HepG2 (cell line): Measurements from ENCODE around the gene TASP1. TPM values are rescaled to one million over a fixed set of nuclear protein-coding genes. Genes with fewer than 3 reads are reported as not detected.
A peak's percentile ranks its signal among the peaks of the same experiment; 100 is the strongest.

Experiments
- BHLHE40 ChIP-seq: IDR thresholded peaks from 2 replicates; pipeline ENCODE4 v1.6.1; 2011; ENCODE audit warnings: low read length, improper control_type of control experiment
- HOXA9 ChIP-seq: sonication (generic); formaldehyde crosslinking; IDR thresholded peaks from 2 replicates; pipeline ENCODE4 v1.8.1; 2022; ENCODE audit warnings: missing genetic modification reagents, mild to moderate bottlenecking, moderate library complexity, borderline replicate concordance
- POLR2AphosphoS2 ChIP-seq: IDR thresholded peaks from 2 replicates; pipeline ENCODE4 v1.6.1; 2011; ENCODE audit warnings: low read depth, low read length, improper control_type of control experiment
- SIN3B ChIP-seq: fragments of 150-350 bp; IDR thresholded peaks from 2 replicates; pipeline ENCODE4 v1.6.1; 2014; ENCODE audit warnings: low read length
- SMAD1 ChIP-seq: sonication (generic); formaldehyde crosslinking; IDR thresholded peaks from 2 replicates; pipeline ENCODE4 v1.4.0; 2020; ENCODE audit warnings: missing genetic modification reagents, low read depth, mild to moderate bottlenecking, borderline replicate concordance
- ZIK1 ChIP-seq: sonication (generic); formaldehyde crosslinking; IDR thresholded peaks from 2 replicates; pipeline ENCODE4 v1.5.0; 2020; ENCODE audit warnings: mild to moderate bottlenecking, low read depth, missing genetic modification reagents, borderline replicate concordance
- ZNF17 ChIP-seq: sonication (generic); formaldehyde crosslinking; IDR thresholded peaks from 2 replicates; pipeline ENCODE4 v1.5.0; 2020; ENCODE audit warnings: mild to moderate bottlenecking, missing genetic modification reagents
- ZNF558 ChIP-seq: sonication (generic); formaldehyde crosslinking; IDR thresholded peaks from 2 replicates; pipeline ENCODE4 v1.9.0; 2022; ENCODE audit warnings: mild to moderate bottlenecking, missing genetic modification reagents, borderline replicate concordance
- ZNF615 ChIP-seq: sonication (generic); formaldehyde crosslinking; IDR thresholded peaks from 2 replicates; pipeline ENCODE4 v1.5.0; 2020; ENCODE audit warnings: mild to moderate bottlenecking, missing genetic modification reagents, borderline replicate concordance
- polyA plus RNA-seq, 8 experiments: library from polyadenylated mRNA; depleted of rRNA in 3 of 8; stranded (reverse) in 7 of 8; unstranded in 1 of 8; fragments of >200 nt; fragmentation: Illumina TruSeq in 4 of 8; extraction: Trizol in 4 of 8; gene quantifications; 2 replicates each; pipeline versions ENCODE4 v1.2.1 to v1.2.3, GENCODE V29; 2011 to 2016; ENCODE audit warnings: low read depth in 4 of 8, missing spikeins in 1 of 8, mixed read lengths in 1 of 8; ENCODE audit not compliant: insufficient read depth in 1 of 8
- total RNA-seq, 5 experiments: library from RNA; depleted of rRNA; stranded (reverse); fragments of >200 nt; fragmentation: Illumina TruSeq; extraction: Trizol; gene quantifications; 2 replicates each; pipeline ENCODE4 v1.2.3, GENCODE V29; 2016; ENCODE audit warnings: low read depth in 1 of 5
- TF ChIP-seq, protein P1 (sequence below): sonication (generic); formaldehyde crosslinking; IDR thresholded peaks from 2 replicates; pipeline ENCODE4 v1.4.0; 2020; ENCODE audit warnings: mild to moderate bottlenecking, missing genetic modification reagents
- TF ChIP-seq, protein P2 (sequence below): IDR thresholded peaks from 2 replicates; pipeline ENCODE4 v1.6.1; 2016; ENCODE audit warnings: control low read depth
- TF ChIP-seq, protein P3 (sequence below): fragments of 450-650 bp; IDR thresholded peaks from 2 replicates; pipeline ENCODE4 v1.6.1; 2017
- TF ChIP-seq, protein P4 (sequence below): sonication (generic); formaldehyde crosslinking; IDR thresholded peaks from 2 replicates; pipeline ENCODE4 v1.9.0; 2021; ENCODE audit warnings: missing genetic modification reagents, mild to moderate bottlenecking, borderline replicate concordance
- TF ChIP-seq, protein P5 (sequence below): sonication (generic); formaldehyde crosslinking; IDR thresholded peaks from 2 replicates; pipeline ENCODE4 v1.4.0; 2020; ENCODE audit warnings: missing genetic modification reagents, mild to moderate bottlenecking, borderline replicate concordance
- TF ChIP-seq, protein P6 (sequence below): sonication (generic); formaldehyde crosslinking; IDR thresholded peaks from 2 replicates; pipeline ENCODE4 v1.8.0; 2022; ENCODE audit warnings: missing genetic modification reagents, mild to moderate bottlenecking, moderate library complexity, borderline replicate concordance

TASP1 gene
- total and polyA plus RNA-seq, 2 of the 13 experiments (the other 11 are each of a cell fraction or from before 2014, with no cell fraction given), result 10.0 to 25.2 TPM

DNA sequence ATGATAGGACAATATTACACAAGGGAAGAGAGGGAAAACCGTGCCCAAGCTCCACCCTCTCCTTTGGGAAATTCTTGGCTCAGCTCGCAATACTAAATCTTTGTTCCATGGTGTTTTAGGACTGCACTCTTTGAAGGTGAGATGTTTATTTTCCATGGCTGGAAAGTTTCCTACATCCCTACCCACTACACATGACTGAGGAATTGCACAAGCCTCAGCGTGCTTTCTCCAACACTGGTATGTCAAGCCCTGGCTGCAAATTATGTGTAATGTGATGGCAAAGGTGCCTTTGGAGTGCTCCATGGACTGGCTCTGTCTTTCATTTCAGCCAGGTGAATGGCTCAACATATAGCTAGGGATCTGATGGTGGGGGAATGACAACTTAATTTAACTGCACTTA, 283.3 kb downstream of the TASP1 start (continued):
- TF ChIP-seq, protein P1, sequence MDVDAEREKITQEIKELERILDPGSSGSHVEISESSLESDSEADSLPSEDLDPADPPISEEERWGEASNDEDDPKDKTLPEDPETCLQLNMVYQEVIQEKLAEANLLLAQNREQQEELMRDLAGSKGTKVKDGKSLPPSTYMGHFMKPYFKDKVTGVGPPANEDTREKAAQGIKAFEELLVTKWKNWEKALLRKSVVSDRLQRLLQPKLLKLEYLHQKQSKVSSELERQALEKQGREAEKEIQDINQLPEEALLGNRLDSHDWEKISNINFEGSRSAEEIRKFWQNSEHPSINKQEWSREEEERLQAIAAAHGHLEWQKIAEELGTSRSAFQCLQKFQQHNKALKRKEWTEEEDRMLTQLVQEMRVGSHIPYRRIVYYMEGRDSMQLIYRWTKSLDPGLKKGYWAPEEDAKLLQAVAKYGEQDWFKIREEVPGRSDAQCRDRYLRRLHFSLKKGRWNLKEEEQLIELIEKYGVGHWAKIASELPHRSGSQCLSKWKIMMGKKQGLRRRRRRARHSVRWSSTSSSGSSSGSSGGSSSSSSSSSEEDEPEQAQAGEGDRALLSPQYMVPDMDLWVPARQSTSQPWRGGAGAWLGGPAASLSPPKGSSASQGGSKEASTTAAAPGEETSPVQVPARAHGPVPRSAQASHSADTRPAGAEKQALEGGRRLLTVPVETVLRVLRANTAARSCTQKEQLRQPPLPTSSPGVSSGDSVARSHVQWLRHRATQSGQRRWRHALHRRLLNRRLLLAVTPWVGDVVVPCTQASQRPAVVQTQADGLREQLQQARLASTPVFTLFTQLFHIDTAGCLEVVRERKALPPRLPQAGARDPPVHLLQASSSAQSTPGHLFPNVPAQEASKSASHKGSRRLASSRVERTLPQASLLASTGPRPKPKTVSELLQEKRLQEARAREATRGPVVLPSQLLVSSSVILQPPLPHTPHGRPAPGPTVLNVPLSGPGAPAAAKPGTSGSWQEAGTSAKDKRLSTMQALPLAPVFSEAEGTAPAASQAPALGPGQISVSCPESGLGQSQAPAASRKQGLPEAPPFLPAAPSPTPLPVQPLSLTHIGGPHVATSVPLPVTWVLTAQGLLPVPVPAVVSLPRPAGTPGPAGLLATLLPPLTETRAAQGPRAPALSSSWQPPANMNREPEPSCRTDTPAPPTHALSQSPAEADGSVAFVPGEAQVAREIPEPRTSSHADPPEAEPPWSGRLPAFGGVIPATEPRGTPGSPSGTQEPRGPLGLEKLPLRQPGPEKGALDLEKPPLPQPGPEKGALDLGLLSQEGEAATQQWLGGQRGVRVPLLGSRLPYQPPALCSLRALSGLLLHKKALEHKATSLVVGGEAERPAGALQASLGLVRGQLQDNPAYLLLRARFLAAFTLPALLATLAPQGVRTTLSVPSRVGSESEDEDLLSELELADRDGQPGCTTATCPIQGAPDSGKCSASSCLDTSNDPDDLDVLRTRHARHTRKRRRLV (CRISPR knock-in tag), result no peak
- TF ChIP-seq, protein P2, sequence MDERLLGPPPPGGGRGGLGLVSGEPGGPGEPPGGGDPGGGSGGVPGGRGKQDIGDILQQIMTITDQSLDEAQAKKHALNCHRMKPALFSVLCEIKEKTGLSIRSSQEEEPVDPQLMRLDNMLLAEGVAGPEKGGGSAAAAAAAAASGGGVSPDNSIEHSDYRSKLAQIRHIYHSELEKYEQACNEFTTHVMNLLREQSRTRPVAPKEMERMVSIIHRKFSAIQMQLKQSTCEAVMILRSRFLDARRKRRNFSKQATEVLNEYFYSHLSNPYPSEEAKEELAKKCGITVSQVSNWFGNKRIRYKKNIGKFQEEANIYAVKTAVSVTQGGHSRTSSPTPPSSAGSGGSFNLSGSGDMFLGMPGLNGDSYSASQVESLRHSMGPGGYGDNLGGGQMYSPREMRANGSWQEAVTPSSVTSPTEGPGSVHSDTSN, result no peak
- no peak for TF ChIP-seq SMAD1
- TF ChIP-seq, protein P3, sequence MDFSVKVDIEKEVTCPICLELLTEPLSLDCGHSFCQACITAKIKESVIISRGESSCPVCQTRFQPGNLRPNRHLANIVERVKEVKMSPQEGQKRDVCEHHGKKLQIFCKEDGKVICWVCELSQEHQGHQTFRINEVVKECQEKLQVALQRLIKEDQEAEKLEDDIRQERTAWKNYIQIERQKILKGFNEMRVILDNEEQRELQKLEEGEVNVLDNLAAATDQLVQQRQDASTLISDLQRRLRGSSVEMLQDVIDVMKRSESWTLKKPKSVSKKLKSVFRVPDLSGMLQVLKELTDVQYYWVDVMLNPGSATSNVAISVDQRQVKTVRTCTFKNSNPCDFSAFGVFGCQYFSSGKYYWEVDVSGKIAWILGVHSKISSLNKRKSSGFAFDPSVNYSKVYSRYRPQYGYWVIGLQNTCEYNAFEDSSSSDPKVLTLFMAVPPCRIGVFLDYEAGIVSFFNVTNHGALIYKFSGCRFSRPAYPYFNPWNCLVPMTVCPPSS, result no peak
- TF ChIP-seq, protein P4, sequence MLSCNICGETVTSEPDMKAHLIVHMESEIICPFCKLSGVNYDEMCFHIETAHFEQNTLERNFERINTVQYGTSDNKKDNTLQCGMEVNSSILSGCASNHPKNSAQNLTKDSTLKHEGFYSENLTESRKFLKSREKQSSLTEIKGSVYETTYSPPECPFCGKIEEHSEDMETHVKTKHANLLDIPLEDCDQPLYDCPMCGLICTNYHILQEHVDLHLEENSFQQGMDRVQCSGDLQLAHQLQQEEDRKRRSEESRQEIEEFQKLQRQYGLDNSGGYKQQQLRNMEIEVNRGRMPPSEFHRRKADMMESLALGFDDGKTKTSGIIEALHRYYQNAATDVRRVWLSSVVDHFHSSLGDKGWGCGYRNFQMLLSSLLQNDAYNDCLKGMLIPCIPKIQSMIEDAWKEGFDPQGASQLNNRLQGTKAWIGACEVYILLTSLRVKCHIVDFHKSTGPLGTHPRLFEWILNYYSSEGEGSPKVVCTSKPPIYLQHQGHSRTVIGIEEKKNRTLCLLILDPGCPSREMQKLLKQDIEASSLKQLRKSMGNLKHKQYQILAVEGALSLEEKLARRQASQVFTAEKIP (CRISPR knock-in tag), result no peak
- TF ChIP-seq, protein P5, sequence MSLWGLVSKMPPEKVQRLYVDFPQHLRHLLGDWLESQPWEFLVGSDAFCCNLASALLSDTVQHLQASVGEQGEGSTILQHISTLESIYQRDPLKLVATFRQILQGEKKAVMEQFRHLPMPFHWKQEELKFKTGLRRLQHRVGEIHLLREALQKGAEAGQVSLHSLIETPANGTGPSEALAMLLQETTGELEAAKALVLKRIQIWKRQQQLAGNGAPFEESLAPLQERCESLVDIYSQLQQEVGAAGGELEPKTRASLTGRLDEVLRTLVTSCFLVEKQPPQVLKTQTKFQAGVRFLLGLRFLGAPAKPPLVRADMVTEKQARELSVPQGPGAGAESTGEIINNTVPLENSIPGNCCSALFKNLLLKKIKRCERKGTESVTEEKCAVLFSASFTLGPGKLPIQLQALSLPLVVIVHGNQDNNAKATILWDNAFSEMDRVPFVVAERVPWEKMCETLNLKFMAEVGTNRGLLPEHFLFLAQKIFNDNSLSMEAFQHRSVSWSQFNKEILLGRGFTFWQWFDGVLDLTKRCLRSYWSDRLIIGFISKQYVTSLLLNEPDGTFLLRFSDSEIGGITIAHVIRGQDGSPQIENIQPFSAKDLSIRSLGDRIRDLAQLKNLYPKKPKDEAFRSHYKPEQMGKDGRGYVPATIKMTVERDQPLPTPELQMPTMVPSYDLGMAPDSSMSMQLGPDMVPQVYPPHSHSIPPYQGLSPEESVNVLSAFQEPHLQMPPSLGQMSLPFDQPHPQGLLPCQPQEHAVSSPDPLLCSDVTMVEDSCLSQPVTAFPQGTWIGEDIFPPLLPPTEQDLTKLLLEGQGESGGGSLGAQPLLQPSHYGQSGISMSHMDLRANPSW (CRISPR knock-in tag), result no peak
- TF ChIP-seq, protein P6, sequence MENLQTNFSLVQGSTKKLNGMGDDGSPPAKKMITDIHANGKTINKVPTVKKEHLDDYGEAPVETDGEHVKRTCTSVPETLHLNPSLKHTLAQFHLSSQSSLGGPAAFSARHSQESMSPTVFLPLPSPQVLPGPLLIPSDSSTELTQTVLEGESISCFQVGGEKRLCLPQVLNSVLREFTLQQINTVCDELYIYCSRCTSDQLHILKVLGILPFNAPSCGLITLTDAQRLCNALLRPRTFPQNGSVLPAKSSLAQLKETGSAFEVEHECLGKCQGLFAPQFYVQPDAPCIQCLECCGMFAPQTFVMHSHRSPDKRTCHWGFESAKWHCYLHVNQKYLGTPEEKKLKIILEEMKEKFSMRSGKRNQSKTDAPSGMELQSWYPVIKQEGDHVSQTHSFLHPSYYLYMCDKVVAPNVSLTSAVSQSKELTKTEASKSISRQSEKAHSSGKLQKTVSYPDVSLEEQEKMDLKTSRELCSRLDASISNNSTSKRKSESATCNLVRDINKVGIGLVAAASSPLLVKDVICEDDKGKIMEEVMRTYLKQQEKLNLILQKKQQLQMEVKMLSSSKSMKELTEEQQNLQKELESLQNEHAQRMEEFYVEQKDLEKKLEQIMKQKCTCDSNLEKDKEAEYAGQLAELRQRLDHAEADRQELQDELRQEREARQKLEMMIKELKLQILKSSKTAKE, result no peak
- TF ChIP-seq ZNF17 (CRISPR knock-in tag), result no peak
- TF ChIP-seq HOXA9 (CRISPR knock-in tag), result no peak
- TF ChIP-seq ZNF615, result no peak
- TF ChIP-seq POLR2AphosphoS2, result no peak
- TF ChIP-seq BHLHE40, result 0 out of 2 replicates have a peak, but pooled peaks have one; percentile 3
- no peak for TF ChIP-seq SIN3B
- no peak for TF ChIP-seq ZIK1 (CRISPR knock-in tag)
- TF ChIP-seq ZNF558 (CRISPR knock-in tag), result no peak
